RWPE2 (cell line): Measurements from ENCODE around the gene PTGR2.
"Not testable (repeated sequence)": the region's sequence is repeated elsewhere in the genome, so short reads cannot be mapped to it uniquely, and the experiment has no call there.

Experiments
- ATAC-seq: fragments of 200-7000 bp; cut with Tn5 transposase; 3 replicates; pipeline ENCODE4 v1.9.1; 2021; ENCODE audit warnings: low read depth
- DNase-seq: peaks from one replicate; pipeline ENCODE4 v3.0.0-alpha.2; 2020; ENCODE audit warnings: low spot score
- H3K27ac ChIP-seq: fragments of 450-650 bp; 2 replicates; pipeline ENCODE4 v1.5.1; 2017; ENCODE audit warnings: mild to moderate bottlenecking; ENCODE audit not compliant: poor library complexity, severe bottlenecking
- H3K27me3 ChIP-seq: fragments of 250-450 bp; sonication (Bioruptor Pico); 2 replicates; pipeline ENCODE4 v1.5.1; 2021; ENCODE audit warnings: mild to moderate bottlenecking, moderate library complexity; ENCODE audit not compliant: insufficient read depth, poor library complexity, severe bottlenecking
- H3K36me3 ChIP-seq: fragments of 250-450 bp; sonication (Bioruptor Pico); 2 replicates; pipeline ENCODE4 v1.5.1; 2020; ENCODE audit warnings: low read depth, mild to moderate bottlenecking, moderate library complexity
- H3K4me1 ChIP-seq: fragments of 250-450 bp; sonication (Bioruptor Pico); 2 replicates; pipeline ENCODE4 v1.5.1; 2021; ENCODE audit warnings: mild to moderate bottlenecking, moderate library complexity; ENCODE audit not compliant: insufficient read depth, poor library complexity, severe bottlenecking
- H3K4me3 ChIP-seq: fragments of 250-450 bp; sonication (Bioruptor Pico); 2 replicates; pipeline ENCODE4 v1.5.1; 2021; ENCODE audit warnings: mild to moderate bottlenecking, moderate library complexity; ENCODE audit not compliant: severe bottlenecking
- H3K9me3 ChIP-seq: fragments of 250-450 bp; sonication (Bioruptor Pico); 2 replicates; pipeline ENCODE4 v1.5.1; 2021; ENCODE audit warnings: mild to moderate bottlenecking, moderate library complexity; ENCODE audit not compliant: severe bottlenecking
- CTCF ChIP-seq: fragments of 450-650 bp; IDR thresholded peaks from one replicate; pipeline ENCODE4 v1.5.1; 2017; ENCODE audit warnings: mild to moderate bottlenecking, moderate library complexity; ENCODE audit not compliant: poor library complexity, severe bottlenecking

Gene PTGR2

DNA sequence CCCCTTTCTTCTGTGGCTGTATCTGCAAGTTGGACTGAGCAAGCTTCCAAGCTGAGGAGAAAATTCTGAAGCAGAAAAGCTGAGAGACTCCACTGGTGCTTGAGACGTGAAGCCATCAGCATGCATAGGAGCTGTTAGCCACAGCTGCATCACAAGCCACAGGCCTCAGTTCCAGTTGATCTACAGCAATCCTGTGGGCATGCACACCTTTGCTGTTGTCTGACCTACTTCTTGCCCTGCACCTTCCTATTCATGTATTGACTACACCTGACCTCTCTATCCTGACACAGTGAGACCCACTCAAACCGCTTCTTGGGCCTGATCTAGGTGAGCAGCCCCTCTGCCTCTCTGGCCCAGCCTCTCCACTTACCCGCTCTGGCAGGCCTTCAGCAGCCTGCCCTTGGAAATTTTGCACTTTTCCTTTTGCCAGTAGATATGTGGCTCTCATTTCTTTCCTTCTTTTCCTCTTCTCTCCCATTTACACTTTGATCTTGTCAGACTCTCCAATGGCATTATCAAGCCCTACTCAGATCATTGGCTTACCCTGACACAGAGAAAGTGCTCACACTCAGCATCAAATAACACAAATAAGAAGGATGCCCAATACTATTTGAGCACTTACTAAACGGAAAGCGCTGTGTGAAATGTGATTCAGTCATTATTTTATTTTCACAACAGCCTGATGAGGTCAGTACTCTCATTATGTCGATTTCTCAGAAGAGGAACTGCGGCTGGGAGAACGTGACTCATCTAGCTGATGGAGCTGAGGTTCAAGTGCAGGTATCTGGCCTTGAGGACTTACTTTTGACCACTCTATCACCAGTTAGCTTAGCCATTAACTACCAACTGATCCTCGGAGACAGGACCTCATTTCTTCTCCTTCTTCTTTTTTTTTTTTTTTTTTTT lies 21.9 kb upstream of the PTGR2 start:
- no peak for DNase-seq
- H3K27ac ChIP-seq: no peak overlapping the region
- no peak for ATAC-seq

GRCh38 chr14:73833034-73833433 lies 18.6 kb upstream of the PTGR2 start:
- no peak for TF ChIP-seq CTCF
- no peaks in the 10 kb centered on the region for H3K36me3 ChIP-seq
- H3K9me3 ChIP-seq: no peaks in the 10 kb centered on the region
- peaks cover 11% of the 10 kb centered on the region for H3K4me1 ChIP-seq
- no peak overlapping the region for H3K27ac ChIP-seq
- no peak overlapping the region for H3K4me3 ChIP-seq
- no peak for DNase-seq
- no peak for ATAC-seq
- no peaks in the 10 kb centered on the region for H3K27me3 ChIP-seq

More for the DNA sequence above, 21.9 kb upstream of the PTGR2 start:
- no peaks in the 10 kb centered on the region for H3K36me3 ChIP-seq
- no peak overlapping the region for H3K4me3 ChIP-seq
- no peaks in the 10 kb centered on the region for H3K27me3 ChIP-seq
- peaks cover 17% of the 10 kb centered on the region for H3K4me1 ChIP-seq
- no peaks in the 10 kb centered on the region for H3K9me3 ChIP-seq
- TF ChIP-seq CTCF: peak; percentile 7

DNA sequence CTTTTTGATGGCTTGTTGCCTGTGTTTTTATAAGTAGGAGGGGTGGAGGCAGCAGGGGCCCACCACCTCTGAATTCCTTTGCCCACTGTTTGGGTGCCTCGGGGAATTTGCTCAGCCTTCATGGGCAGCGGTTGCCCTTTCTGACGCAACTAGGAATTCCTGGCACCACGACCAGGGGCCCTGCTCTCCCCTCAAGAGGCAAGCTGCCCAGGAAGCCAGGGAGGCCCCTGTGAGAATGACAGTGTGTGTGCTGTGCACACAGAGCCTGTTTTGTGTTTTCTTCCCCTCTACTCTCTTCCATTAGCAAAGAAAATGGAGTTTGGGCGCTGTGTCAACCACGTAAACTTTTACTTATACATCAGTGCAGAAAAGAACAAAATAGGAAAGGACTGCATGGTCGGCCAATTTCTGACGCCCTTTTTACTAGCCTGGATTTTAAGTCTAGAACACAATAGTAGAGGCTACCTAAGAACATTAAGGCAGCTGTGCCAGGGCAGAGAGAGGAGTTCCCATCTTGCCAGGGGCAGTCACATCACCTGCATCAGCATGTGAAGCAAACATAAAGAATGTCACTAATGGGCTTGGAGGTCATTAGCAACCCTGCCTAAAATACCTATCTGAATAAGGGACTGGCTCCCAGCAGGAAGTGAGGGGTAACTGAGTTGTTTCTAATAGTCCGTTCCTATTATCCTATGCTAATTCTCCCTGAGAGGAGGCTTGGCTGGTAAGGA lies 17.9 kb upstream of the PTGR2 start:
- no peaks in the 10 kb centered on the region for H3K9me3 ChIP-seq
- TF ChIP-seq CTCF: no peak
- no peaks in the 10 kb centered on the region for H3K27me3 ChIP-seq
- H3K4me1 ChIP-seq: peaks cover 11% of the 10 kb centered on the region
- no peak overlapping the region for H3K4me3 ChIP-seq
- no peak overlapping the region for H3K27ac ChIP-seq
- ATAC-seq (peak; percentile 33; the same call in 1 of the 3 replicates), DNase-seq (no peak)
- H3K36me3 ChIP-seq: no peaks in the 10 kb centered on the region

DNA sequence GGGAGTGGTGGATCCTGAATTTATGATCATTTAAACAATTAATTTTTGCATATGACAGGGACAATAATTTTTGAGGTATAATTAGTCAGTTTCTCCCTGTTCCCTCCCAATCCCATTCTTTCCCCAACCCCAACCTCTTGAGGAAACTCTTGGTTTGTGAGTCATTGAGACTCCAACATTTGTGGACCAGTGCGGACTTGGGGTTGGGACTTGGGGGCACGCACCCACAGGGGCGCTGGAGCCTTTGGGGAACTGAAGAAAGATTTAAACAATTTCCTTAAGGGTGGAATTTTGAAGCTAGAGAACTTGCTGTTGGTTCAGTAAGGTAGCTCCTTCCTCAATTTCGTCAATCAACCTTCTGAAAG lies 17.4 kb upstream of the PTGR2 start:
- H3K36me3 ChIP-seq: no peaks in the 10 kb centered on the region
- H3K9me3 ChIP-seq: no peaks in the 10 kb centered on the region
- peaks cover 11% of the 10 kb centered on the region for H3K4me1 ChIP-seq
- H3K4me3 ChIP-seq: no peak overlapping the region
- no peak for ATAC-seq
- no peak overlapping the region for H3K27ac ChIP-seq
- no peak for DNase-seq
- H3K27me3 ChIP-seq: no peaks in the 10 kb centered on the region
- no peak for TF ChIP-seq CTCF

DNA sequence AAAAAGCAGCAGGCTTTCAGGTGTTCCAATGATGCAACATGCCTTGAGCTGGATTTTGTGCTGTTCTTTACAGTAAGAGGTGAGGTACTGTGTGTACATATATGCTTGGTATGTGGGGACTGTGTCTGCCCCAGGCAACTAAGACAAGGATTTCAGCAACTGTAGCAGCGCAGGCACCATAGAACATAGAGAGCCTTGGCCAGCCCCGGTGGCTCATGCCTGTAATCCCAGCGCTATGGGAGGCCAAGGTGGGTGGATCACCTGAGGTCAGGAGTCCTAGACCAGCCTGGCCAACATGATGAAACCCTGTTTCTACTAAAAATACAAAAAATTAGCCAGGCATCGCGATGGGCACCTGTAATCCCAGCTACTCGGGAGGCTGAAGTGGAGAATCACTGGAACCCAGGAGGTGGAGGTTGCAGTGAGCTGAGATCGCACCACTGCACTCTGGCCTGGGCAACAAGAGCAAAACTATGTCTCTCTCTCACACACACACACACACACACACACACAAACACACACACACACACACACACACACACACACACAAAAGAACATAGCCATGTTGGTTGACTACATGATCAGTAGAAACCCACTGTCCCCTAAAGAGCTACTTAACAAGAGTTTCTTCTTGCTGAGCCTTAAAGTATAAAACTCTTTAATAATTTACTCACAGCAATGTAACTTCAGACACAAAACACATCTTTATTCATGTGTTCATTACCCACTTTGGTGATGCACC lies 13.2 kb upstream of the PTGR2 start:
- ATAC-seq: 0 out of 3 replicates have a peak, but pooled peaks have one; percentile 45
- H3K4me1 ChIP-seq, H3K27me3 ChIP-seq, H3K9me3 ChIP-seq, H3K4me3 ChIP-seq, H3K27ac ChIP-seq, H3K36me3 ChIP-seq, DNase-seq: not testable (repeated sequence)
